Colonic mucosa (tissue), 4 donors: ENCODE data around the gene PFKL. TPM values are rescaled to one million over a fixed set of nuclear protein-coding genes. Genes with fewer than 3 reads are reported as not detected.

ENCODE experiments used
- DNase-seq: peaks from one replicate; pipeline ENCODE4 v3.0.0-alpha.2; 2020
- H3K27ac ChIP-seq: fragments of 200-600 bp; one replicate; pipeline ENCODE4 v1.8.0; 2021
- H3K27me3 ChIP-seq: fragments of 200-600 bp; one replicate; pipeline ENCODE4 v1.8.0; 2021
- H3K36me3 ChIP-seq: fragments of 200-600 bp; one replicate; pipeline ENCODE4 v1.8.0; 2021
- H3K4me1 ChIP-seq: fragments of 200-600 bp; one replicate; pipeline ENCODE4 v1.8.0; 2021; ENCODE audit warnings: mild to moderate bottlenecking
- H3K4me3 ChIP-seq: fragments of 200-600 bp; one replicate; pipeline ENCODE4 v1.8.0; 2021
- H3K9ac ChIP-seq, 2 donors: one replicate each; pipeline ENCODE4 v1.7.0; 2013; ENCODE audit warnings: control low read depth in 2 of 2, low read depth in 2 of 2, low read length in 2 of 2
- H3K9me3 ChIP-seq: fragments of 200-600 bp; one replicate; pipeline ENCODE4 v1.8.0; 2021
- intact Hi-C: fragments of 100-400 bp; cut with DNase I; formaldehyde crosslinking; loops from one replicate; pipeline ENCODE4 v1.14.1; 2022
- total RNA-seq, 2 donors: library from RNA; stranded (reverse); fragmentation: NEBNext Ultra II Directional in 1 of 2; extraction: Animal tissue kit (Norgen Biotek cat#: 25700) in 1 of 2; gene quantifications; one replicate each; pipeline ENCODE4 v1.2.1, GENCODE V29; 2021
- TF ChIP-seq, protein P1 (sequence below): fragments of 200-600 bp; IDR thresholded peaks from one replicate; pipeline ENCODE4 v1.8.0; 2022; ENCODE audit warnings: antibody characterized with exemption, mild to moderate bottlenecking
- donor health status: healthy.
- donor health status: DM: no; HTN: no; CAD: no.
- donor health status: DM: no; HTN: no; CAD: no.

PFKL gene
- total RNA-seq, 2 donors from 2014 or later: 300 to 332 TPM

DNA sequence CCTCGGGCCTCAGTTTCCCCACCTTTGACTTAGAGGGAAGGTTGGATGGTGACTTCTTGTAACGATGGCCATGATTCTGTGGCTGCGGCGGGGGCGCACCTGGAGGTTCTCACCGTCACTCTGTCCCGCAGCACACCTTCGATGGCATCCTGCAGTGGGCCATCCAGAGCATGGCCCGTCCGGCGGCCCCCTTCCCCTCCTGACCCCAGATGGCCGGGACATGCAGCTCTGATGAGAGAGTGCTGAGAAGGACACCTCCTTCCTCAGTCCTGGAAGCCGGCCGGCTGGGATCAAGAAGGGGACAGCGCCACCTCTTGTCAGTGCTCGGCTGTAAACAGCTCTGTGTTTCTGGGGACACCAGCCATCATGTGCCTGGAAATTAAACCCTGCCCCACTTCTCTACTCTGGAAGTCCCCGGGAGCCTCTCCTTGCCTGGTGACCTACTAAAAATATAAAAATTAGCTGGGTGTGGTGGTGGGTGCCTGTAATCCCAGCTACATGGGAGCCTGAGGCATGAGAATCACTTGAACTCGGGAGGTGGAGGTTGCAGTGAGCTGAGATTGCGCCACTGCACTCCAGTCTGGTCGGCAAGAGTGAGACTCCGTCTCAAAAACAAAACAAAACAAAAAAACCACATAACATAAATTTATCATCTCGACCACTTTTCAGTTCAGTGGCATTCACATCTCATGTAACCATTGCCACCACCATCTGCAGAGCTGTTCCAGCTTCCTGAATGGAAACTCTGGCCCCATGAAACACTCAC lies 2.1 kb upstream of the PFKL start:
- no peaks in the 10 kb centered on the region for H3K9me3 ChIP-seq
- DNase-seq: peak; percentile 90
- H3K4me3 ChIP-seq: no peak overlapping the region
- H3K9ac ChIP-seq: no peak overlapping the region
- no peaks in the 10 kb centered on the region for H3K27me3 ChIP-seq
- H3K27ac ChIP-seq: no peak overlapping the region
- H3K36me3 ChIP-seq: no peaks in the 10 kb centered on the region
- TF ChIP-seq, protein P1, sequence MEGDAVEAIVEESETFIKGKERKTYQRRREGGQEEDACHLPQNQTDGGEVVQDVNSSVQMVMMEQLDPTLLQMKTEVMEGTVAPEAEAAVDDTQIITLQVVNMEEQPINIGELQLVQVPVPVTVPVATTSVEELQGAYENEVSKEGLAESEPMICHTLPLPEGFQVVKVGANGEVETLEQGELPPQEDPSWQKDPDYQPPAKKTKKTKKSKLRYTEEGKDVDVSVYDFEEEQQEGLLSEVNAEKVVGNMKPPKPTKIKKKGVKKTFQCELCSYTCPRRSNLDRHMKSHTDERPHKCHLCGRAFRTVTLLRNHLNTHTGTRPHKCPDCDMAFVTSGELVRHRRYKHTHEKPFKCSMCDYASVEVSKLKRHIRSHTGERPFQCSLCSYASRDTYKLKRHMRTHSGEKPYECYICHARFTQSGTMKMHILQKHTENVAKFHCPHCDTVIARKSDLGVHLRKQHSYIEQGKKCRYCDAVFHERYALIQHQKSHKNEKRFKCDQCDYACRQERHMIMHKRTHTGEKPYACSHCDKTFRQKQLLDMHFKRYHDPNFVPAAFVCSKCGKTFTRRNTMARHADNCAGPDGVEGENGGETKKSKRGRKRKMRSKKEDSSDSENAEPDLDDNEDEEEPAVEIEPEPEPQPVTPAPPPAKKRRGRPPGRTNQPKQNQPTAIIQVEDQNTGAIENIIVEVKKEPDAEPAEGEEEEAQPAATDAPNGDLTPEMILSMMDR: peak; percentile 67
- intact Hi-C loops: no loop called here
- H3K4me1 ChIP-seq: peaks cover 16% of the 10 kb centered on the region

DNA sequence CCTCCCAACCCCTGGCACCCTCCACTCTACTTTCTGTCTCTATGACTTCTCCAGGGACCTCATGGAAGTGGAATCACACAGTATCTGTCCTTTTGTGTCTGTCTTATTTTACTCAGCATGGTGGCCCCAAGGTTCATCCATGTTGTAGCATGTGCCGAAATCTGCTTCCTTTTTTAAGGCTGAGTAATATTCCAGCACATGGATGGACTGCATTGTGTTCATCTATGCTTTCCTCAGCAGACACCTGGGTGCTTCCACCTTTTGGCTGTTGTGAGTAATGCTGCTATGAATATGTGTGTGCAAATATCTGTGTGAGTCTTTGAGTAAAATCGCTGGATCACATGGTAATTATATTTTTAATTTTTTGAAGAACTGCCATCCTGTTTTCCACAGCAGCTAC lies 1.6 kb upstream of the PFKL start:
- Histone ChIP-seq H3K4me3 (no peak overlapping the region), H3K27ac (no peak overlapping the region), H3K36me3 (no peaks in the 10 kb centered on the region), H3K4me1 (peaks cover 21% of the 10 kb centered on the region), H3K27me3 (no peaks in the 10 kb centered on the region), H3K9me3 (no peaks in the 10 kb centered on the region), H3K9ac (no peak overlapping the region)
- TF ChIP-seq, protein P1: no peak
- intact Hi-C loops: no loop called here
- DNase-seq: no peak

DNA sequence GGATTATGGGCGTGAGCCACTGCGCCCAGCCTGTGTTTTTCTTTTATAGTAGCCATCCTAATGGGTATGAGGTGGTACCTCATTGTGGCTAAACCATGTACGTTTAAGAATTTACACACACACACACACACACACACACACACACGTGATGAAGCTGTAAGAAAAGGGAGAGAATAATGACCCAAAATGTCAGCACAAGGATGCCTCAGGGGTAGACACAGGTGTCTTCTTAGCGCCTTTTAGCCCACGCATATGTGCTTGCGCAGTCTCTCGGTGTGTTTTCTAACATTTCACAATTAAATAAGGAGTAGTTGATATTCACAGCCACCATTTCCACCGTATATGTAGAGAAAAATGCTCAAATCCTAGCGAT lies 782 bp upstream of the PFKL start:
- H3K4me1 ChIP-seq: peaks cover 28% of the 10 kb centered on the region
- H3K27ac ChIP-seq: peak overlapping the region; percentile 86
- H3K27me3 ChIP-seq: no peaks in the 10 kb centered on the region
- H3K4me3 ChIP-seq: peak overlapping the region; percentile 64
- H3K9ac ChIP-seq: peak overlapping the region; percentile 89
- TF ChIP-seq, protein P1: no peak
- intact Hi-C loops: no loop called here
- H3K9me3 ChIP-seq: no peaks in the 10 kb centered on the region
- H3K36me3 ChIP-seq: no peaks in the 10 kb centered on the region
- DNase-seq: no peak

DNA sequence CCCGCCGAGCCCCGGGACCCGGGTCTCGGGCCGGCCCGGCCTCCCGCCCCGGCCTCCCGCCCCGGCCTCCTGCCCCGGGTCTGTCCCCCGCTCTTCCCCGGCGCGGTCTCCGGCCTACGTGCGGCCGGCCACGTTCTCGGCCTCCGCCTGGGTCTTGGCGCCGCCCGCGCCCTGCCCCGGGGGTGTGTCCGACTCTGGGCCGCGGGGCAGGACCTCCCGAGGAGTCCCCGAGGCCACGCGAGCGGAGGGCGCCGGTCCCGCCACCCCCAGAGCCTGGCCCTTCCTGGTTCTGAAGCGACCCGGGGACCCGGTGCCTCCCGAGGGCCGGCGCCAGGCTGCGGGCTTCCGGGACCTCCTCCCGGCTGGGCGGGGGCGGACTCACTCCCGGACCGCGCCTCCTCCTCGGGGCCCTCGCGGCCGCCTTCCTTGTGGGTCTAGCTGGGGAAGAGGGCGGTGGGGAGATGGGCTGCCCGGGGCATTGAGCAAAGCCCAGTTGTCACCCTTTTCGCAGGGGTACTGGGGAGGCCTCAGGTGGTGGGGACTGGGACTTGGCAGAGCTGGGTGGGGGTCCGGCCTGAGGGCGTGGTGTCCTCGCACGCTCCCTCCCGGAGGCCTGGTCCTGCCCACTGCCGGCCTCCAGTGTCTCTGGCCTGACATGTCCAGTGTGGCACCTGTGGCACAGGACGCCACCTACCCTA lies 558 bp downstream of the PFKL start:
- H3K27ac ChIP-seq: peak overlapping the region; percentile 86
- H3K4me1 ChIP-seq: peaks cover 31% of the 10 kb centered on the region

DNA sequence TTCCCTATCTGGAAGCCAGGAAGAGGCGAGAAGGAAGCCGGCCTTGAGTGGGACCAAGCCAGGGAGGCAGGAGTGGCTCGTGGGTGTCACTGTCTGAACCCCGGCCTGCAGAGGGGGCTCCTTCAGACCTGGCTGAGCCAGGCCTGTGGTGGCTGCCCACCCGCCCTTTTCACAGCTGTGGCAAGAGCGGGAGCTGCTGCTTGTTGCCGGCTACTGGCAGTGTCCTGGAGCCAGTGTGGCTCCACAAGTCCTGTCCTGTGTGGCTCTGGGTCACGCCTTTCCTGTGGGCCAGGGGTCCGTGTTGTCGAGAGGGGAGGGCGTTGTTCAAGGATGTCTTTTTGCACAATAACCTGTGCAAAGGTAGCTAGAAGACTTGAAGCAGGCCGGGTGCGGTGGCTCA lies 1.3 kb downstream of the PFKL start:
- peak; percentile 39 for DNase-seq
- no peaks in the 10 kb centered on the region for H3K27me3 ChIP-seq
- H3K4me3 ChIP-seq: peak overlapping the region; percentile 64
- peak overlapping the region; percentile 93 to 95 for H3K9ac ChIP-seq
- H3K36me3 ChIP-seq: no peaks in the 10 kb centered on the region
- no peaks in the 10 kb centered on the region for H3K9me3 ChIP-seq
- TF ChIP-seq, protein P1: no peak
- peak overlapping the region; percentile 86 for H3K27ac ChIP-seq
- intact Hi-C loops: no loop called here
- peaks cover 31% of the 10 kb centered on the region for H3K4me1 ChIP-seq

More for the DNA sequence above, 558 bp downstream of the PFKL start:
- TF ChIP-seq, protein P1: no peak
- DNase-seq: peak; percentile 85
- Histone ChIP-seq H3K36me3 (no peaks in the 10 kb centered on the region), H3K9ac (peak overlapping the region; percentile 93 to 95), H3K9me3 (no peaks in the 10 kb centered on the region), H3K4me3 (peak overlapping the region; percentile 64), H3K27me3 (no peaks in the 10 kb centered on the region)
- intact Hi-C loops: no loop called here
